C4-2B (cell line): ENCODE results near the gene SEMA6C.

ENCODE experiments used
- ZFX ChIP-seq: fragments of 450-650 bp; IDR thresholded peaks from 2 replicates; pipeline ENCODE4 v1.6.1; 2017
- TF ChIP-seq, protein P1 (sequence below): fragments of 450-650 bp; conservative IDR thresholded peaks from 2 replicates; pipeline ENCODE4 v1.5.1; 2017; ENCODE audit warnings: mild to moderate bottlenecking

DNA sequence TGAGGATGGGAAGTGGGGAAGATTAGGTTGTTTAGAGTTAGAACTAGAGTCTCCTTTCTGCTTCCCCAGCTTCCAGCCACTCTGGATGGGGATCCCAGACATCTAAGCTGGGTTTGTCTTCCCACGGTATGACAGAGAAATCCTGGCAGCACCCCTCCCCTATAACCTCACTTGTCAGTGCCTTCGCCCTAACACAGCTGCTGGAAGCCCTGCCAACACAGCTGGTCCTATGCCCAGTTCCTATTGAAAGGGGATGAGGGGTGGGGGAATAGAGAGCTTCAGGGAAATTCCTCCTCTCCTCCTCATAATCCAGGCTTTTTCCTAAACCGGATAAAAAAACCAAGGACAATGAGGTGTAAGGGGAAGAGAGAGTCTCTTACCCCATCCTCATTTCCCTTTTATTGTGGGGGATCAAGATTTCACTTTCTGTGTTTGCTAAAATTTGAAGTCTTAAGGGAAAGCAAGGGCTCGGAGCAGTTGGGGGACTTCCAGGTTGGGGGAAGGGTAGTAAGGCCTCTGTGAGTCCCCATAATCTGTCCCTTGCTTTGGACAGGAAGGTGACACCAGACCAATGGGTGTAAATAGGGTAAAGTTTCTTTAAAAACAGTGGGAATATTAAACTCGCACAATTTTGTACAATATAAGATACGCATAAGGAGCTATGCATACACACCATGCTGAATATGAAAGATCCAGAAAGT, 28.8 kb upstream of the SEMA6C start:
- TF ChIP-seq, protein P1, sequence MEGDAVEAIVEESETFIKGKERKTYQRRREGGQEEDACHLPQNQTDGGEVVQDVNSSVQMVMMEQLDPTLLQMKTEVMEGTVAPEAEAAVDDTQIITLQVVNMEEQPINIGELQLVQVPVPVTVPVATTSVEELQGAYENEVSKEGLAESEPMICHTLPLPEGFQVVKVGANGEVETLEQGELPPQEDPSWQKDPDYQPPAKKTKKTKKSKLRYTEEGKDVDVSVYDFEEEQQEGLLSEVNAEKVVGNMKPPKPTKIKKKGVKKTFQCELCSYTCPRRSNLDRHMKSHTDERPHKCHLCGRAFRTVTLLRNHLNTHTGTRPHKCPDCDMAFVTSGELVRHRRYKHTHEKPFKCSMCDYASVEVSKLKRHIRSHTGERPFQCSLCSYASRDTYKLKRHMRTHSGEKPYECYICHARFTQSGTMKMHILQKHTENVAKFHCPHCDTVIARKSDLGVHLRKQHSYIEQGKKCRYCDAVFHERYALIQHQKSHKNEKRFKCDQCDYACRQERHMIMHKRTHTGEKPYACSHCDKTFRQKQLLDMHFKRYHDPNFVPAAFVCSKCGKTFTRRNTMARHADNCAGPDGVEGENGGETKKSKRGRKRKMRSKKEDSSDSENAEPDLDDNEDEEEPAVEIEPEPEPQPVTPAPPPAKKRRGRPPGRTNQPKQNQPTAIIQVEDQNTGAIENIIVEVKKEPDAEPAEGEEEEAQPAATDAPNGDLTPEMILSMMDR: no peak
- TF ChIP-seq ZFX: no peak
